ENCODE data around the gene RAI1. TPM values are rescaled to one million over a fixed set of nuclear protein-coding genes. Genes with fewer than 3 reads are reported as not detected.

The RAI1 gene
- total RNA-seq, 4 donors from 2014 or later, result 20.3 to 46.1 (median 30.4) TPM

- Histone ChIP-seq H3K27ac (no peak overlapping the region), H3K27me3 (no peaks in the 10 kb centered on the region), H3K9me3 (no peaks in the 10 kb centered on the region), H3K36me3 (peaks cover 4% of the 10 kb centered on the region), H3K4me3 (no peak overlapping the region), H3K4me1 (peaks cover 42% of the 10 kb centered on the region)
- WGBS, result 87% methylated on average over 15 of the region's 15 CpGs
- no peak for DNase-seq (ENCODE audit: low spot score in 2 of 2)
- TF ChIP-seq CTCF (IDR thresholded peaks at IDR 0.05) (no peak), EP300 (IDR thresholded peaks at IDR 0.05) (no peak), POLR2AphosphoS5 (IDR thresholded peaks at IDR 0.05) (no peak), POLR2A (IDR thresholded peaks at IDR 0.05) (no peak)
Measured at GRCh38 chr17:17709815-17710321, 28.6 kb downstream of the RAI1 start.

GRCh38 chr17:17710355-17710727 lies 29.1 kb downstream of the RAI1 start:
- peaks cover 46% of the 10 kb centered on the region for H3K4me1 ChIP-seq
- no peak overlapping the region for H3K4me3 ChIP-seq
- no peaks in the 10 kb centered on the region for H3K9me3 ChIP-seq
- no peak overlapping the region for H3K27ac ChIP-seq
- H3K36me3 ChIP-seq, result peaks cover 2% of the 10 kb centered on the region
- no peaks in the 10 kb centered on the region for H3K27me3 ChIP-seq
- TF ChIP-seq CTCF (IDR thresholded peaks at IDR 0.05), result no peak
- TF ChIP-seq POLR2AphosphoS5 (IDR thresholded peaks at IDR 0.05), result no peak
- TF ChIP-seq POLR2A (IDR thresholded peaks at IDR 0.05), result no peak
- TF ChIP-seq EP300 (IDR thresholded peaks at IDR 0.05), result no peak
- WGBS, result 86% methylated on average over 3 of the region's 4 CpGs
- no peak for DNase-seq (ENCODE audit: low spot score in 2 of 2)

GRCh38 chr17:17710728-17711541 lies 29.7 kb downstream of the RAI1 start:
- 55% methylated on average over 6 of the region's 16 CpGs for WGBS

GRCh38 chr17:17711641-17712162 lies 30.4 kb downstream of the RAI1 start:
- TF ChIP-seq POLR2AphosphoS5 (IDR thresholded peaks at IDR 0.05), result no peak
- no peak for TF ChIP-seq CTCF (IDR thresholded peaks at IDR 0.05)
- TF ChIP-seq EP300 (IDR thresholded peaks at IDR 0.05), result no peak
- no peak for TF ChIP-seq POLR2A (IDR thresholded peaks at IDR 0.05)
- peaks cover 48% of the 10 kb centered on the region for H3K4me1 ChIP-seq
- DNase-seq (ENCODE audit: low spot score in 2 of 2), result no peak

More at GRCh38 chr17:17710728-17711541, 29.7 kb downstream of the RAI1 start:
- Histone ChIP-seq H3K4me3 (no peak overlapping the region), H3K4me1 (peaks cover 48% of the 10 kb centered on the region), H3K27me3 (no peaks in the 10 kb centered on the region), H3K9me3 (no peaks in the 10 kb centered on the region), H3K36me3 (no peaks in the 10 kb centered on the region), H3K27ac (peak overlapping the region; percentile 51)
- DNase-seq (ENCODE audit: low spot score in 2 of 2), result no peak
- no peak for TF ChIP-seq CTCF (IDR thresholded peaks at IDR 0.05)
- no peak for TF ChIP-seq EP300 (IDR thresholded peaks at IDR 0.05)
- no peak for TF ChIP-seq POLR2AphosphoS5 (IDR thresholded peaks at IDR 0.05)
- TF ChIP-seq POLR2A (IDR thresholded peaks at IDR 0.05), result no peak

GRCh38 chr17:17712268-17712924 lies 31.1 kb downstream of the RAI1 start:
- DNase-seq (ENCODE audit: low spot score in 2 of 2), result no peak
- no peak overlapping the region for H3K27ac ChIP-seq
- peaks cover 48% of the 10 kb centered on the region for H3K4me1 ChIP-seq
- H3K4me3 ChIP-seq, result no peak overlapping the region
- no peaks in the 10 kb centered on the region for H3K36me3 ChIP-seq
- H3K9me3 ChIP-seq, result no peaks in the 10 kb centered on the region
- H3K27me3 ChIP-seq, result no peaks in the 10 kb centered on the region
- TF ChIP-seq EP300 (IDR thresholded peaks at IDR 0.05), result no peak
- TF ChIP-seq POLR2A (IDR thresholded peaks at IDR 0.05), result no peak
- no peak for TF ChIP-seq CTCF (IDR thresholded peaks at IDR 0.05)
- no peak for TF ChIP-seq POLR2AphosphoS5 (IDR thresholded peaks at IDR 0.05)
- 79% methylated on average over 5 of the region's 5 CpGs for WGBS

More at GRCh38 chr17:17711641-17712162, 30.4 kb downstream of the RAI1 start:
- Histone ChIP-seq H3K27me3 (no peaks in the 10 kb centered on the region), H3K27ac (peak overlapping the region; percentile 51), H3K36me3 (no peaks in the 10 kb centered on the region), H3K4me3 (no peak overlapping the region), H3K9me3 (no peaks in the 10 kb centered on the region)
- 76% methylated on average over 8 of the region's 12 CpGs for WGBS

Data from suprapubic skin (tissue), 4 donors.